Testis (tissue), 3 donors: ENCODE results near the gene TUFM. TPM values are rescaled to one million over a fixed set of nuclear protein-coding genes. Genes with fewer than 3 reads are reported as not detected.
A peak's percentile ranks its signal among the peaks of the same experiment; 100 is the strongest.

Experiments used
- DNase-seq: peaks from one replicate; pipeline ENCODE4 v3.0.0-alpha.2; 2019
- H3K27ac ChIP-seq, 2 donors: fragments of 200-600 bp; sonication (generic); one replicate each; pipeline ENCODE4 v1.5.1; 2019
- H3K27me3 ChIP-seq: fragments of 200-600 bp; sonication (generic); one replicate; pipeline ENCODE4 v1.5.1; 2019
- H3K36me3 ChIP-seq: fragments of 200-600 bp; sonication (generic); one replicate; pipeline ENCODE4 v1.5.1; 2017; ENCODE audit warnings: low read depth; ENCODE audit errors: missing control alignments
- H3K4me1 ChIP-seq: fragments of 200-600 bp; sonication (generic); one replicate; pipeline ENCODE4 v1.5.1; 2019
- H3K4me3 ChIP-seq, 2 donors: fragments of 200-600 bp; sonication (generic); one replicate each; pipeline ENCODE4 v1.5.1; 2017 to 2019
- H3K9me3 ChIP-seq: fragments of 200-600 bp; sonication (generic); one replicate; pipeline ENCODE4 v1.5.1; 2017
- CTCF ChIP-seq, 3 experiments: fragments of 450-650 bp in 2 of 3; fragments of 200-600 bp in 1 of 3; sonication (generic) in 1 of 3; IDR thresholded peaks; one replicate each; pipeline ENCODE4 v1.5.1; 2016 to 2019; ENCODE audit warnings: antibody characterized with exemption in 3 of 3, mild to moderate bottlenecking in 2 of 3, moderate library complexity in 1 of 3
- POLR2A ChIP-seq: fragments of 450-650 bp; IDR thresholded peaks from one replicate; pipeline ENCODE4 v1.6.1; 2017; ENCODE audit warnings: antibody characterized with exemption, mild to moderate bottlenecking, moderate library complexity
- WGBS, 2 donors: methylation state at CpG; one replicate each; pipeline ENCODE4 v1.1.5; 2018; 5-methylcytosine and 5-hydroxymethylcytosine counted together
- intact Hi-C: fragments of 100-400 bp; cut with DNase I; formaldehyde crosslinking; loops from one replicate; pipeline ENCODE4 v1.15.1; 2023; ENCODE audit warnings: low total_unique reads
- polyA plus RNA-seq: library from polyadenylated mRNA; stranded (reverse); fragments of 350-450 nt; fragmentation: Illumina TruSeq; extraction: RNeasy Lipid Tissue Mini Kit (QIAGEN cat#74804); gene quantifications from one replicate; pipeline ENCODE4 v1.2.3, GENCODE V29; 2014; ENCODE audit warnings: low read depth, low replicate concordance; ENCODE audit not compliant: insufficient read depth
- total RNA-seq, 2 donors: library from RNA; depleted of rRNA; stranded (reverse); fragments of >200 nt; gene quantifications; one replicate each; pipeline ENCODE4 v1.2.3, GENCODE V29; 2016

TUFM gene
- total and polyA plus RNA-seq, 3 donors from 2014 or later, result 134 to 213 (median 140) TPM

GRCh38 chr16:28834349-28834748 is 11.8 kb downstream of the TUFM start:
- intact Hi-C loops, result no loop called here
- TF ChIP-seq POLR2A, result no peak
- TF ChIP-seq CTCF (IDR thresholded peaks at IDR 0.05), result no peak
- no peak overlapping the region for H3K27ac ChIP-seq
- no peaks in the 10 kb centered on the region for H3K9me3 ChIP-seq
- H3K4me3 ChIP-seq, result no peak overlapping the region
- no peaks in the 10 kb centered on the region for H3K27me3 ChIP-seq
- no peaks in the 10 kb centered on the region for H3K4me1 ChIP-seq
- DNase-seq, result no peak
- WGBS, 2 donors, result 92 to 93% methylated on average over 13 to 14 of the region's 14 CpGs
- H3K36me3 ChIP-seq, result no peaks in the 10 kb centered on the region

- H3K4me1 ChIP-seq, result peaks cover 9% of the 10 kb centered on the region
- H3K36me3 ChIP-seq, result peaks cover 3% of the 10 kb centered on the region
- no peak for DNase-seq
- H3K4me3 ChIP-seq, result no peak overlapping the region
- no peaks in the 10 kb centered on the region for H3K9me3 ChIP-seq
- no peak for TF ChIP-seq CTCF (IDR thresholded peaks at IDR 0.05)
- no peak for TF ChIP-seq POLR2A
- no peak overlapping the region for H3K27ac ChIP-seq
- intact Hi-C loops, result no loop called here
- 88% methylated on average over 13 of the region's 13 CpGs for WGBS, 2 donors
- no peaks in the 10 kb centered on the region for H3K27me3 ChIP-seq
Measured at GRCh38 chr16:28830531-28830930, 15.6 kb downstream of the TUFM start.

GRCh38 chr16:28829747-28830146 is 16.4 kb downstream of the TUFM start:
- peaks cover 3% of the 10 kb centered on the region for H3K36me3 ChIP-seq
- H3K27me3 ChIP-seq, result no peaks in the 10 kb centered on the region
- H3K4me1 ChIP-seq, result peaks cover 17% of the 10 kb centered on the region
- WGBS, 2 donors, result 91 to 92% methylated on average over 13 of the region's 13 CpGs
- no peak for TF ChIP-seq CTCF (IDR thresholded peaks at IDR 0.05)
- no peak for TF ChIP-seq POLR2A
- no peak overlapping the region for H3K27ac ChIP-seq
- no peaks in the 10 kb centered on the region for H3K9me3 ChIP-seq
- H3K4me3 ChIP-seq, result no peak overlapping the region
- intact Hi-C loops, result no loop called here
- DNase-seq, result no peak

- intact Hi-C loops, result no loop called here
- no peak for DNase-seq
- no peaks in the 10 kb centered on the region for H3K27me3 ChIP-seq
- TF ChIP-seq POLR2A, result no peak
- WGBS, 2 donors, result 54 to 59% methylated on average over 6 of the region's 6 CpGs
- H3K27ac ChIP-seq, result no peak overlapping the region
- H3K4me3 ChIP-seq, result no peak overlapping the region
- no peaks in the 10 kb centered on the region for H3K9me3 ChIP-seq
- H3K4me1 ChIP-seq, result peaks cover 25% of the 10 kb centered on the region
- peaks cover 3% of the 10 kb centered on the region for H3K36me3 ChIP-seq
Measured at GRCh38 chr16:28826141-28826540, 20.0 kb downstream of the TUFM start.

- DNase-seq, result no peak
- Histone ChIP-seq H3K9me3 (no peaks in the 10 kb centered on the region), H3K36me3 (peaks cover 3% of the 10 kb centered on the region), H3K4me1 (peaks cover 25% of the 10 kb centered on the region), H3K27me3 (no peaks in the 10 kb centered on the region), H3K27ac (peak overlapping the region; percentile 95 to 99), H3K4me3 (peak overlapping the region; percentile 74 to 100)
- WGBS, 2 donors, result 13 to 15% methylated on average over 5 of the region's 5 CpGs
- intact Hi-C loops, result no loop called here
- no peak for TF ChIP-seq POLR2A
- TF ChIP-seq CTCF (IDR thresholded peaks at IDR 0.05), result no peak
Measured at GRCh38 chr16:28824717-28824973, 21.5 kb downstream of the TUFM start.
